ENCODE measurements around the gene MCF2L2. TPM values are rescaled to one million over a fixed set of nuclear protein-coding genes. Genes with fewer than 3 reads are reported as not detected.

The MCF2L2 gene
- total RNA-seq, 4 donors from 2014 or later = 0.13 to 0.49 (median 0.22) TPM; not detected in 1

DNA sequence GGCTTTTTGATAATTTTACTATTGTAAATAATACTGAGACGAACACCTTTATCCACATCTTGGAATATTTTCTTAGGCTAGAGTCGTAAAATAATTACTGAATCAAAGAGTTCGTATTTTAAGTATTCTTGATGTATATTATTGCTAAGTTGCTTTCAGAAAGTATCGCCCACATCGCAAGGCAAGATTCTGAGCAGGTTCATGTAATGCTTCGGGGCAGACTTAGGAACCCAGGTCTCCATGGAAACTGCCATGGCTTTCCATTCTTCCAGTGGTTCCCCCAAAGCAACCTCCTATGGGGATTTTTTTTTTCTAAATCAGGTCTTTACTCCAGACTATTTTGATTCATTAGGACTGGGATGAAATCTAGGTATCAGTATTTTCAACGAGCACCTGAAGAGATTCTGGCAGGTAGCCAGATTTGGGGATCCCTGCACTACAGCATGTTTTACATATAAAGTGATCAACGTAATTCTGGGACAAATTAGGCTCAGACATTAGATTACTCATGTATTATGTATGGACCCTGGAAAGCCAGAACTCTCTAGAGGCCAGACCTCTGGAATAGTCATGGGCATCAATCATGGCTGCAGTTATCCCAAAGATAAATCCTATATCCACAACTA is 88.8 kb downstream of the MCF2L2 start:
- Histone ChIP-seq H3K4me3 (replicated peaks in 1 of 3) (no peak overlapping the region), H3K27ac (no peak overlapping the region), H3K9me3 (no peaks in the 10 kb centered on the region), H3K4me1 (no peaks in the 10 kb centered on the region), H3K27me3 (no peaks in the 10 kb centered on the region), H3K36me3 (no peaks in the 10 kb centered on the region)
- intact Hi-C loops (cut with DNase I) = no loop called here
- no peak for DNase-seq
- WGBS, 2 donors = 84 to 85% methylated on average over 8 of the region's 8 CpGs
- TF ChIP-seq, protein P1, sequence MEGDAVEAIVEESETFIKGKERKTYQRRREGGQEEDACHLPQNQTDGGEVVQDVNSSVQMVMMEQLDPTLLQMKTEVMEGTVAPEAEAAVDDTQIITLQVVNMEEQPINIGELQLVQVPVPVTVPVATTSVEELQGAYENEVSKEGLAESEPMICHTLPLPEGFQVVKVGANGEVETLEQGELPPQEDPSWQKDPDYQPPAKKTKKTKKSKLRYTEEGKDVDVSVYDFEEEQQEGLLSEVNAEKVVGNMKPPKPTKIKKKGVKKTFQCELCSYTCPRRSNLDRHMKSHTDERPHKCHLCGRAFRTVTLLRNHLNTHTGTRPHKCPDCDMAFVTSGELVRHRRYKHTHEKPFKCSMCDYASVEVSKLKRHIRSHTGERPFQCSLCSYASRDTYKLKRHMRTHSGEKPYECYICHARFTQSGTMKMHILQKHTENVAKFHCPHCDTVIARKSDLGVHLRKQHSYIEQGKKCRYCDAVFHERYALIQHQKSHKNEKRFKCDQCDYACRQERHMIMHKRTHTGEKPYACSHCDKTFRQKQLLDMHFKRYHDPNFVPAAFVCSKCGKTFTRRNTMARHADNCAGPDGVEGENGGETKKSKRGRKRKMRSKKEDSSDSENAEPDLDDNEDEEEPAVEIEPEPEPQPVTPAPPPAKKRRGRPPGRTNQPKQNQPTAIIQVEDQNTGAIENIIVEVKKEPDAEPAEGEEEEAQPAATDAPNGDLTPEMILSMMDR (IDR thresholded peaks at IDR 0.05) = no peak
- no peak for TF ChIP-seq POLR2A (IDR thresholded peaks at IDR 0.05)

DNA sequence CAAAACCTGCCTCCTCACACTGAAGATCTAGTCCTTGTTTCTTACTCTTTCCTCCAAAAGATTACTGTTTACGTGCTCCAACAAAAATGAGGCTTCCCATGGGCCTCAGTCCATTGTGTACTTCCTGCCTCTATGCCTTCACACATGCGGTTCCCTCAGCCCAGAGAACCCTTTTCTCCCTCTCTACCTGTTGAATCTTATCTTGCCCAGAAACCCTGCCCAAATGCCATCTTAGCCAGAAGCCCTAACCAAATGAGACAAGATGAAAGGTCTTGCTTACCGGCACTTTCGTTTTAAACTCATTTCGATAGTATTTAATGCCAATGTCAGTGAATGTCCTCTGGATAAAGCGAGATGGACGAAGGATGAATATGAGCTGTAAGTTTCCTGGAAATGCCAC is 89.9 kb downstream of the MCF2L2 start:
- TF ChIP-seq POLR2A (IDR thresholded peaks at IDR 0.05) = no peak
- TF ChIP-seq, protein P1 (IDR thresholded peaks at IDR 0.05) = no peak
- H3K4me1 ChIP-seq = no peaks in the 10 kb centered on the region
- intact Hi-C loops (cut with DNase I) = no loop called here
- no peak overlapping the region for H3K4me3 ChIP-seq (replicated peaks in 1 of 3)
- no peak for DNase-seq
- WGBS, 2 donors = 94 to 96% methylated on average over 7 of the region's 7 CpGs
- H3K27me3 ChIP-seq = no peaks in the 10 kb centered on the region
- no peaks in the 10 kb centered on the region for H3K9me3 ChIP-seq
- H3K27ac ChIP-seq = no peak overlapping the region
- H3K36me3 ChIP-seq = no peaks in the 10 kb centered on the region

DNA sequence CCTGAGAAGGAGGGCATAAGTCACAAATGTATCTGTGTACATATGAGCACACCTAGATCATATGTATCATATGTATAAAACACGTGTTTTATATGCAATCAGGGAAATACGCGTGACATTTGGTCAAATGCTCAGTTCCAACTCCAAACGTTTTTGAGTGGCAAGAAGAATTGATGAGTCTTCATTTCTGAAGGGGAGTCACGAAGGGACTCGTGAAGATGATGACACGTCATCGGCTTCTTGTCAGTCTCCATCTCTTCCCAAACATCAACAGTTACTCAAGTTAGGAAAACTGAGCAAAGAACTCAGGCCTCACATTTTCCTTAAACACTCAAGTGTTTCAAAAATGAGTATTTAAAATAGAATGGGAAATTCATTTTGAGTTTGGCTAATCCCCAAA is 95.9 kb downstream of the MCF2L2 start:
- H3K27me3 ChIP-seq = no peaks in the 10 kb centered on the region
- no peaks in the 10 kb centered on the region for H3K4me1 ChIP-seq
- DNase-seq = no peak
- 86 to 89% methylated on average over 8 of the region's 8 CpGs for WGBS, 2 donors
- intact Hi-C loops (cut with DNase I) = no loop called here
- TF ChIP-seq, protein P1 (IDR thresholded peaks at IDR 0.05) = no peak
- no peak for TF ChIP-seq POLR2A (IDR thresholded peaks at IDR 0.05)
- H3K27ac ChIP-seq = no peak overlapping the region
- no peaks in the 10 kb centered on the region for H3K36me3 ChIP-seq
- H3K9me3 ChIP-seq = no peaks in the 10 kb centered on the region
- no peak overlapping the region for H3K4me3 ChIP-seq (replicated peaks in 1 of 3)

DNA sequence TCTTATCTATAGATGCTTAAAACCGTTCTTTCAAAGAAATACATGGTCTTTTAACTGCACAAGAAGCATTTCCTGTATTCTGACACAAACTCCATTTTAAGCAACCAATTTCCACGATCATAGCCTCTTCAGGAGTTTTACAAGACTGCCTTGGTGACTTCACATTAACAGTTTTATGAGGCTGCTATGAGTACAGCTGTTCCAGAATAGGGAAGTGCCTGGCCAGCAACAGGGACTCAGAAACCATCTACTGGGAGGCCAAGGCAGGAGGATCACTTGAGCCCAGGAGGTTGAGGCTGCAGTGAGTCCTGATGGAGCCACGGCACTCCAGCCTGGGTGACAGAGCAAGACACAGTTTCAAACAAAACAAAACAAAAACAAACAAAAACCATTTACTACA is 96.9 kb downstream of the MCF2L2 start:
- intact Hi-C loops (cut with DNase I) = no loop called here
- DNase-seq = no peak
- Histone ChIP-seq H3K27me3 (no peaks in the 10 kb centered on the region), H3K9me3 (no peaks in the 10 kb centered on the region), H3K27ac (no peak overlapping the region), H3K4me3 (replicated peaks in 1 of 3) (no peak overlapping the region), H3K36me3 (no peaks in the 10 kb centered on the region), H3K4me1 (no peaks in the 10 kb centered on the region)
- TF ChIP-seq, protein P1 (IDR thresholded peaks at IDR 0.05) = no peak
- no peak for TF ChIP-seq POLR2A (IDR thresholded peaks at IDR 0.05)
- 75 to 83% methylated on average over 3 of the region's 3 CpGs for WGBS, 2 donors

DNA sequence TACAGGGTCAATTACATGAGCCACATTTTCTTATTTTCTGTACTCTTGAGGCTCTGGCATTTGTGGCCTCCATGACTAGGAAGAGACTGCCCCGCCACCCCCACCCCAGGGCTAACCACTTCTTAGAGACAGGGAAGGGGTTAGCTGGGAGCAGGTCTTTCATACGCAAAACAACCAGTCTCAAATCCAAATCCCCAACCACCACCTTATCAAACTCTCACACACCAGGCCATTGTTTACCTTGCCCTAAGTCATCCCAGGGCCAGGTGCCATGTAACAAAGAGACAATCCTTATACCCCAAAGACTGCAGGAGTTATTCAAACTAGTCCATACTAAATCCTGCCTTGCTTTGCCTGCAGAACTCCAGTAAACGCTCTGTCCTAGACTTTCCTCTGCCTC is 97.5 kb downstream of the MCF2L2 start:
- H3K27me3 ChIP-seq = no peaks in the 10 kb centered on the region
- WGBS, 2 donors = 86 to 90% methylated on average over 3 of the region's 3 CpGs
- TF ChIP-seq, protein P1 (IDR thresholded peaks at IDR 0.05) = no peak
- TF ChIP-seq POLR2A (IDR thresholded peaks at IDR 0.05) = no peak
- H3K9me3 ChIP-seq = no peaks in the 10 kb centered on the region
- H3K27ac ChIP-seq = no peak overlapping the region
- no peaks in the 10 kb centered on the region for H3K36me3 ChIP-seq
- no peak overlapping the region for H3K4me3 ChIP-seq (replicated peaks in 1 of 3)
- intact Hi-C loops (cut with DNase I) = no loop called here
- DNase-seq = no peak
- H3K4me1 ChIP-seq = no peaks in the 10 kb centered on the region

All from thyroid gland (tissue), 4 donors.